ENCODE results near the gene B2M. TPM values are rescaled to one million over a fixed set of nuclear protein-coding genes. Genes with fewer than 3 reads are reported as not detected.
A peak's percentile ranks its signal among the peaks of the same experiment; 100 is the strongest.

Gene B2M
- total RNA-seq, 3 donors from 2014 or later (not counting 1 experiment from before 2014, with no cell fraction given) = 7,484 to 8,893 (median 7,665) TPM

DNA sequence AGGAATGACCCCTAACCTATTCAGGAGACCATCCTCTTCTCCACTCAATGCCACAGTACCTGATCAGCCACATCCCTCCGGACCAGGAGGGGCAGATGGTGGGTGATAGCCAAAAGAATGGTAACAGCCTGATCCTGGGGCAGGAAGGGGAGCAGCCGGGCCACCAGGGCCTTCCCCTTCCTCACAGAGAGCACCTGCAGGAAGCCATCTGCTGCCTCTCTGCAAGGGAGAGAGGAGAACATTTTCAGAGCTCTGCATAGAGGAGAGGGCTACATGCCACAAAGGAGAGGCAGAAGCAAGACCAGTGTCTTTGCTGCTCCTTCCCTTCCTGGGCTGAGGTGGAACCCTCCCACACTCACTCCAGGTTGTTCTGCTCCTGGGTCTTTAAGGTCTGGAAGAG is 42.4 kb upstream of the B2M start:
- ATAC-seq = no peak

GRCh38 chr15:44670087-44670950 is 41.0 kb upstream of the B2M start:
- Mint-ChIP-seq H3K9me3 (no peaks in the 10 kb centered on the region), H3K27me3 (ENCODE audit: low read depth in 2 of 2) (no peaks in the 10 kb centered on the region), H3K27ac (peak overlapping the region; percentile 34 to 57), H3K4me3 (no peak overlapping the region), H3K4me1 (peaks cover 47 to 55% of the 10 kb centered on the region in 2 donors), H3K36me3 (no peaks in the 10 kb centered on the region)
- intact Hi-C loops (cut with micrococcal nuclease) = no loop called here
- Histone ChIP-seq H3K27me3 (ENCODE audit: control insufficient read depth, insufficient read depth, low read length) (no peaks in the 10 kb centered on the region), H3K9me3 (ENCODE audit: control insufficient read depth, insufficient read depth, low read length) (no peaks in the 10 kb centered on the region), H3K36me3 (ENCODE audit: control insufficient read depth, insufficient read depth, low read length) (peaks cover 9% of the 10 kb centered on the region), H3K4me1 (ENCODE audit: control insufficient read depth, insufficient read depth, low read length) (peaks cover 52% of the 10 kb centered on the region), H3K27ac (ENCODE audit: low read length) (peak overlapping the region; percentile 22), H3K4me3 (ENCODE audit: low read length) (no peak overlapping the region)
- DNase-seq = no peak
- ATAC-seq = no peak
- TF ChIP-seq, protein P1, sequence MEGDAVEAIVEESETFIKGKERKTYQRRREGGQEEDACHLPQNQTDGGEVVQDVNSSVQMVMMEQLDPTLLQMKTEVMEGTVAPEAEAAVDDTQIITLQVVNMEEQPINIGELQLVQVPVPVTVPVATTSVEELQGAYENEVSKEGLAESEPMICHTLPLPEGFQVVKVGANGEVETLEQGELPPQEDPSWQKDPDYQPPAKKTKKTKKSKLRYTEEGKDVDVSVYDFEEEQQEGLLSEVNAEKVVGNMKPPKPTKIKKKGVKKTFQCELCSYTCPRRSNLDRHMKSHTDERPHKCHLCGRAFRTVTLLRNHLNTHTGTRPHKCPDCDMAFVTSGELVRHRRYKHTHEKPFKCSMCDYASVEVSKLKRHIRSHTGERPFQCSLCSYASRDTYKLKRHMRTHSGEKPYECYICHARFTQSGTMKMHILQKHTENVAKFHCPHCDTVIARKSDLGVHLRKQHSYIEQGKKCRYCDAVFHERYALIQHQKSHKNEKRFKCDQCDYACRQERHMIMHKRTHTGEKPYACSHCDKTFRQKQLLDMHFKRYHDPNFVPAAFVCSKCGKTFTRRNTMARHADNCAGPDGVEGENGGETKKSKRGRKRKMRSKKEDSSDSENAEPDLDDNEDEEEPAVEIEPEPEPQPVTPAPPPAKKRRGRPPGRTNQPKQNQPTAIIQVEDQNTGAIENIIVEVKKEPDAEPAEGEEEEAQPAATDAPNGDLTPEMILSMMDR (IDR thresholded peaks at IDR 0.05) = no peak
- 82% methylated on average over 4 of the region's 6 CpGs for WGBS (ENCODE audit: insufficient coverage)

More for the DNA sequence above, 42.4 kb upstream of the B2M start:
- Histone ChIP-seq H3K36me3 (ENCODE audit: control insufficient read depth, insufficient read depth, low read length) (peaks cover 9% of the 10 kb centered on the region), H3K27ac (ENCODE audit: low read length) (no peak overlapping the region), H3K4me3 (ENCODE audit: low read length) (no peak overlapping the region), H3K9me3 (ENCODE audit: control insufficient read depth, insufficient read depth, low read length) (no peaks in the 10 kb centered on the region), H3K4me1 (ENCODE audit: control insufficient read depth, insufficient read depth, low read length) (peaks cover 52% of the 10 kb centered on the region), H3K27me3 (ENCODE audit: control insufficient read depth, insufficient read depth, low read length) (no peaks in the 10 kb centered on the region)
- Mint-ChIP-seq H3K27me3 (ENCODE audit: low read depth in 2 of 2) (no peaks in the 10 kb centered on the region), H3K36me3 (no peaks in the 10 kb centered on the region), H3K9me3 (no peaks in the 10 kb centered on the region), H3K4me1 (peaks cover 45 to 52% of the 10 kb centered on the region in 2 donors), H3K4me3 (no peak overlapping the region), H3K27ac (no peak overlapping the region)
- 17% methylated on average over 2 of the region's 2 CpGs for WGBS (ENCODE audit: insufficient coverage)
- TF ChIP-seq, protein P1 (IDR thresholded peaks at IDR 0.05) = no peak
- peak in 1 of 2 donors; percentile 53 for DNase-seq
- intact Hi-C loops (cut with micrococcal nuclease) = no loop called here

DNA sequence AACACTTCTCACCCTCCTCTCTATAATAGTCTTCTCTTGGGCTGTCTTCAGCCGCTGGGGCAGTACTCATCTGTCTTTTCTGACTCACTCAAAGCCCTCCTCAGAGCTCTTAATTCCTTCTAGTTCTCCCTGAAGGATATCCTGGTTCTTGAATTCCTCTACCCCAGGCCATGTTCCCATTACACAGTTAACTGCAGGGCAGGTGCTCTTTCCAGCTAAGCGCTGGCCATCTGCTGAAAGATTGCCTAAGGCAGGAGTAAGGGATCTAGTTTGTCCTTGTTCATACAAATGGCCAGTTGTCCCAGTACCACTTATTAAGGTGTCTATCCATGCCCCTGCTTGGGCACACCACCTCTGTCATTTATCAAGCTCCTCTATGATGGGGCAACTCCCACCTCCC is 37.7 kb upstream of the B2M start:
- WGBS (ENCODE audit: insufficient coverage) = 98% methylated on average over 2 of the region's 2 CpGs
- peaks cover 58 to 61% of the 10 kb centered on the region in 2 donors for H3K4me1 Mint-ChIP-seq
- H3K27ac Mint-ChIP-seq = peak overlapping the region; percentile 12 to 22
- no peaks in the 10 kb centered on the region for H3K36me3 Mint-ChIP-seq
- no peaks in the 10 kb centered on the region for H3K27me3 Mint-ChIP-seq (ENCODE audit: low read depth in 2 of 2)
- peaks cover 70% of the 10 kb centered on the region for H3K4me1 ChIP-seq (ENCODE audit: control insufficient read depth, insufficient read depth, low read length)
- peaks cover 6% of the 10 kb centered on the region for H3K36me3 ChIP-seq (ENCODE audit: control insufficient read depth, insufficient read depth, low read length)
- H3K27me3 ChIP-seq (ENCODE audit: control insufficient read depth, insufficient read depth, low read length) = no peaks in the 10 kb centered on the region
- intact Hi-C loops (cut with micrococcal nuclease) = no loop called here
- ATAC-seq = no peak
- H3K9me3 Mint-ChIP-seq = no peaks in the 10 kb centered on the region
- H3K9me3 ChIP-seq (ENCODE audit: control insufficient read depth, insufficient read depth, low read length) = no peaks in the 10 kb centered on the region
- H3K4me3 ChIP-seq (ENCODE audit: low read length) = no peak overlapping the region
- TF ChIP-seq, protein P1 (IDR thresholded peaks at IDR 0.05) = no peak
- no peak for DNase-seq
- H3K27ac ChIP-seq (ENCODE audit: low read length) = no peak overlapping the region
- H3K4me3 Mint-ChIP-seq = no peak overlapping the region
